ENCODE measurements around the gene TRIM23.

TRIM23 gene

DNA sequence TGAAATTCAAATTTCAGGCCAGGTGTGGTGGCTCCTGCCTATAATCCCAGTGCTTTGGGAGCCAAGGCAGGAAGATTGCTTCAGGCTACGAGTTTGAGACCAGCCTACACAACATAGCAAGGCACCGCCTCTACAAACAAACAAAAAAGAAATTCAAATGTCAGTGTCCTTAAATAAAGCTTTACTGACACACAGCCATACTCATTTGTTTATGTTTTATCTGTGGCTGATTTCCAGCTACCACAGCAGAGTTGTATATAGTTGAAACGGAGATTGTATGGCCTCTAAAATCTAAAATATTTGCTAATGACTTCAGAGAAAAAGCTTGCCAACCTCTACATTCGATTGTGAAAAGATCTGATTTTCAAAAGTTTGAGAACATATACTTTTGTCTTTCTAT is 16.1 kb upstream of the TRIM23 start:
- TF ChIP-seq ISL1 (CRISPR knock-in tag; IDR thresholded peaks at IDR 0.05): no peak
- no peak for TF ChIP-seq CSDC2 (CRISPR knock-in tag; IDR thresholded peaks at IDR 0.05)
- no peak for TF ChIP-seq ZFP30 (CRISPR knock-in tag; IDR thresholded peaks at IDR 0.05)
- ATAC-seq: no peak

DNA sequence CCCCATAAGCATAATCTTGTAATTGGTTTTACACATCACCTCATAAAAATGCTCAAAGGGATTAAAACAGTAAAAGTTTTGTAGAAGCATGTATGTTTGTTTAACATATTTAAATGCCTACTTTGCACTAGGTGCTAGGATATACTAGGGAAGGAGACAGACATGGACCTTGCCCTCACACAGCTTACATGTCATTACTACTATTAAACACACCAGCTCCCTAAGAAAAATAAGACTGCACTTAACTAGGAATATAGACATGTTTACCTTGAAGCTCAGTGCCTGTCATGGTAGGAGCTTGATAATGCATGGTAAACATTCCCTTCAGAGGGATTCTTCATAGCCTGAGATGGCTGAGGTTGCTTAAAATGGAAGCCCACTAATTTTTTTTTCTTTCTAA is 6.8 kb upstream of the TRIM23 start:
- TF ChIP-seq, protein P1, sequence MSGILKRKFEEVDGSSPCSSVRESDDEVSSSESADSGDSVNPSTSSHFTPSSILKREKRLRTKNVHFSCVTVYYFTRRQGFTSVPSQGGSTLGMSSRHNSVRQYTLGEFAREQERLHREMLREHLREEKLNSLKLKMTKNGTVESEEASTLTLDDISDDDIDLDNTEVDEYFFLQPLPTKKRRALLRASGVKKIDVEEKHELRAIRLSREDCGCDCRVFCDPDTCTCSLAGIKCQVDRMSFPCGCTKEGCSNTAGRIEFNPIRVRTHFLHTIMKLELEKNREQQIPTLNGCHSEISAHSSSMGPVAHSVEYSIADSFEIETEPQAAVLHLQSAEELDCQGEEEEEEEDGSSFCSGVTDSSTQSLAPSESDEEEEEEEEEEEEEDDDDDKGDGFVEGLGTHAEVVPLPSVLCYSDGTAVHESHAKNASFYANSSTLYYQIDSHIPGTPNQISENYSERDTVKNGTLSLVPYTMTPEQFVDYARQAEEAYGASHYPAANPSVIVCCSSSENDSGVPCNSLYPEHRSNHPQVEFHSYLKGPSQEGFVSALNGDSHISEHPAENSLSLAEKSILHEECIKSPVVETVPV (CRISPR knock-in tag; IDR thresholded peaks at IDR 0.05): no peak
- TF ChIP-seq ZNF70 (CRISPR knock-in tag; IDR thresholded peaks at IDR 0.05) (no peak), GLIS3 (CRISPR knock-in tag; IDR thresholded peaks at IDR 0.05) (no peak), ZFP30 (CRISPR knock-in tag; IDR thresholded peaks at IDR 0.05) (no peak), TCF4 (CRISPR knock-in tag; IDR thresholded peaks at IDR 0.05; ENCODE audit: borderline replicate concordance) (no peak), ISL1 (CRISPR knock-in tag; IDR thresholded peaks at IDR 0.05) (no peak), RARB (CRISPR knock-in tag; IDR thresholded peaks at IDR 0.05) (no peak), ZNF8 (CRISPR knock-in tag; IDR thresholded peaks at IDR 0.05) (no peak), ZNF565 (CRISPR knock-in tag; conservative IDR thresholded peaks at IDR 0.05; ENCODE audit: low read depth) (no peak), SNAI2 (CRISPR knock-in tag; IDR thresholded peaks at IDR 0.05) (no peak), ZC3H10 (CRISPR knock-in tag; IDR thresholded peaks at IDR 0.05) (no peak), BACH2 (CRISPR knock-in tag; IDR thresholded peaks at IDR 0.05; ENCODE audit: borderline replicate concordance) (no peak)
- TF ChIP-seq, protein P2, sequence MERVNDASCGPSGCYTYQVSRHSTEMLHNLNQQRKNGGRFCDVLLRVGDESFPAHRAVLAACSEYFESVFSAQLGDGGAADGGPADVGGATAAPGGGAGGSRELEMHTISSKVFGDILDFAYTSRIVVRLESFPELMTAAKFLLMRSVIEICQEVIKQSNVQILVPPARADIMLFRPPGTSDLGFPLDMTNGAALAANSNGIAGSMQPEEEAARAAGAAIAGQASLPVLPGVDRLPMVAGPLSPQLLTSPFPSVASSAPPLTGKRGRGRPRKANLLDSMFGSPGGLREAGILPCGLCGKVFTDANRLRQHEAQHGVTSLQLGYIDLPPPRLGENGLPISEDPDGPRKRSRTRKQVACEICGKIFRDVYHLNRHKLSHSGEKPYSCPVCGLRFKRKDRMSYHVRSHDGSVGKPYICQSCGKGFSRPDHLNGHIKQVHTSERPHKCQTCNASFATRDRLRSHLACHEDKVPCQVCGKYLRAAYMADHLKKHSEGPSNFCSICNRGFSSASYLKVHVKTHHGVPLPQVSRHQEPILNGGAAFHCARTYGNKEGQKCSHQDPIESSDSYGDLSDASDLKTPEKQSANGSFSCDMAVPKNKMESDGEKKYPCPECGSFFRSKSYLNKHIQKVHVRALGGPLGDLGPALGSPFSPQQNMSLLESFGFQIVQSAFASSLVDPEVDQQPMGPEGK (CRISPR knock-in tag; IDR thresholded peaks at IDR 0.05; ENCODE audit: borderline replicate concordance): no peak
- TF ChIP-seq, protein P3, sequence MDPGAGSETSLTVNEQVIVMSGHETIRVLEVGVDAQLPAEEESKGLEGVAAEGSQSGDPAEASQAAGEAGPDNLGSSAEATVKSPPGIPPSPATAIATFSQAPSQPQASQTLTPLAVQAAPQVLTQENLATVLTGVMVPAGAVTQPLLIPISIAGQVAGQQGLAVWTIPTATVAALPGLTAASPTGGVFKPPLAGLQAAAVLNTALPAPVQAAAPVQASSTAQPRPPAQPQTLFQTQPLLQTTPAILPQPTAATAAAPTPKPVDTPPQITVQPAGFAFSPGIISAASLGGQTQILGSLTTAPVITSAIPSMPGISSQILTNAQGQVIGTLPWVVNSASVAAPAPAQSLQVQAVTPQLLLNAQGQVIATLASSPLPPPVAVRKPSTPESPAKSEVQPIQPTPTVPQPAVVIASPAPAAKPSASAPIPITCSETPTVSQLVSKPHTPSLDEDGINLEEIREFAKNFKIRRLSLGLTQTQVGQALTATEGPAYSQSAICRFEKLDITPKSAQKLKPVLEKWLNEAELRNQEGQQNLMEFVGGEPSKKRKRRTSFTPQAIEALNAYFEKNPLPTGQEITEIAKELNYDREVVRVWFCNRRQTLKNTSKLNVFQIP (CRISPR knock-in tag; IDR thresholded peaks at IDR 0.05; ENCODE audit: borderline replicate concordance, low read depth): no peak
- TF ChIP-seq, protein P4, sequence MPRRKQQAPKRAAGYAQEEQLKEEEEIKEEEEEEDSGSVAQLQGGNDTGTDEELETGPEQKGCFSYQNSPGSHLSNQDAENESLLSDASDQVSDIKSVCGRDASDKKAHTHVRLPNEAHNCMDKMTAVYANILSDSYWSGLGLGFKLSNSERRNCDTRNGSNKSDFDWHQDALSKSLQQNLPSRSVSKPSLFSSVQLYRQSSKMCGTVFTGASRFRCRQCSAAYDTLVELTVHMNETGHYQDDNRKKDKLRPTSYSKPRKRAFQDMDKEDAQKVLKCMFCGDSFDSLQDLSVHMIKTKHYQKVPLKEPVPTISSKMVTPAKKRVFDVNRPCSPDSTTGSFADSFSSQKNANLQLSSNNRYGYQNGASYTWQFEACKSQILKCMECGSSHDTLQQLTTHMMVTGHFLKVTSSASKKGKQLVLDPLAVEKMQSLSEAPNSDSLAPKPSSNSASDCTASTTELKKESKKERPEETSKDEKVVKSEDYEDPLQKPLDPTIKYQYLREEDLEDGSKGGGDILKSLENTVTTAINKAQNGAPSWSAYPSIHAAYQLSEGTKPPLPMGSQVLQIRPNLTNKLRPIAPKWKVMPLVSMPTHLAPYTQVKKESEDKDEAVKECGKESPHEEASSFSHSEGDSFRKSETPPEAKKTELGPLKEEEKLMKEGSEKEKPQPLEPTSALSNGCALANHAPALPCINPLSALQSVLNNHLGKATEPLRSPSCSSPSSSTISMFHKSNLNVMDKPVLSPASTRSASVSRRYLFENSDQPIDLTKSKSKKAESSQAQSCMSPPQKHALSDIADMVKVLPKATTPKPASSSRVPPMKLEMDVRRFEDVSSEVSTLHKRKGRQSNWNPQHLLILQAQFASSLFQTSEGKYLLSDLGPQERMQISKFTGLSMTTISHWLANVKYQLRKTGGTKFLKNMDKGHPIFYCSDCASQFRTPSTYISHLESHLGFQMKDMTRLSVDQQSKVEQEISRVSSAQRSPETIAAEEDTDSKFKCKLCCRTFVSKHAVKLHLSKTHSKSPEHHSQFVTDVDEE (CRISPR knock-in tag; IDR thresholded peaks at IDR 0.05): no peak
- no peak for ATAC-seq

DNA sequence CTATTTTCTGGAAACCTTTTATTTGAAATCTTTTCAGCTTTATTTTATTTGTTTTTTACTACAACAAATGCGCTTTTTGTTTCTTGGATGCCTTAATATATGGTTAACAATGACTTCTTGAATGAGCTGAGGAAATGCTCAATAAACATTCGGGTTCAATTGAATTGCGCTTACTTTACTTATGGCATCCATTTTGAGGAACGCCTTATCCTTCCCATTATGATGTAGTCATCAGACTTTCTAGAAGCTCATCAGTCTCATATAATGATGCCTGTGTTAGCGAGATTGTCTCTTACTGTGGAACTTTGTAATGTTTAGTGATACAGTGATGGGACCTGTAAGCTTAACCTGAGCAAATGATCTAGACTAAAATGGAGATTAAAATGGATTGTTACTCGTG is 1.6 kb upstream of the TRIM23 start:
- TF ChIP-seq SNAI2 (CRISPR knock-in tag; IDR thresholded peaks at IDR 0.05): no peak
- no peak for TF ChIP-seq ZC3H10 (CRISPR knock-in tag; IDR thresholded peaks at IDR 0.05)
- TF ChIP-seq BACH2 (CRISPR knock-in tag; IDR thresholded peaks at IDR 0.05; ENCODE audit: borderline replicate concordance): no peak
- TF ChIP-seq ZFP30 (CRISPR knock-in tag; IDR thresholded peaks at IDR 0.05): no peak
- no peak for TF ChIP-seq ZNF8 (CRISPR knock-in tag; IDR thresholded peaks at IDR 0.05)
- TF ChIP-seq ISL1 (CRISPR knock-in tag; IDR thresholded peaks at IDR 0.05): no peak
- TF ChIP-seq RARB (CRISPR knock-in tag; IDR thresholded peaks at IDR 0.05): no peak
- no peak for TF ChIP-seq ESRRG (CRISPR knock-in tag; IDR thresholded peaks at IDR 0.05)
- ATAC-seq: no peak

DNA sequence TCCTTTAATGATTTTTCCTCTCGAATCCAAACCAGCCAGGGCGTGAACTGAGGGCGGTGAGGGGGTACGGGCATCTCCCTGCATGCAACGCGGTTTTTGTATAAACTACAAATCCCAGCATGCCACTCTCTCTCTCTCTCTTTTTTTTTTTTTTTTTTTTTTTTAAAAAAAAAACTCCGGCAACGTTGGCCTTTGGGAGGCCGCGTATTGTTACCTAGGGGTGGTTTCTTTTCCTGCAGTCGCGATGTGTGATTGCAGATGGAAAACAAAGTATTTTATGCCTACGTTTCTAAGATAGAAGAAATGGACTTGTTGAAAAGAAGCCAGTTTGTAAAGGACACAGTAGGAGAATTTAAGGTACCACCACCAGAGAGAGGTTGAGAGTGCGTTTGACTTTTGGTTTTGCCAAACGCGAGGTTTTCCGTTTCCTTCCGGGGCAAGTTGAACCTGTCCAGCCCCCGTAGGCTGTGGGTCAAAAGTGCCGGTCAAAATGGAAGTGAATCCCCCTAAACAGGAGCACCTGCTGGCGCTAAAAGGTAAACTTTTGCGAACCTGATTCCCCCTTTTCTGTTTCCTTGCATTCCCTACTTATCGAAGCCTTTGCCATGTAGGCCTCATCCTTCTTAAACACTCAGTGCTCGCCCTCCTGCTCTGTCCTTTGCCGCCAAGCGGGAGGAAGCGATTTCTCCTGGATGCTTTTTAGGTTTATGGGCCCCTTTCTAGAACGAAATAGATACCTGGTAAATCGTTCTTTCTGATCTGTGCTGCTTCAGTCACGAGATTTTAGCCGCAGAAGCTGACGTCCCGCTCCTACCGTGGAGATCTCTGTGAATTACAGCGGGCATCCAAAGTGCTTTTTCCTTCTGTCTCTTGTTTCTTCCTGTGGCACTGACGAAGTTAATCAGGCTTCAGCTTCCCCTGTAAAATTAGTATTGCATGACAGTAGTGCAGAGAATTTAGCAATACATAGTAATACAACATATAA is 730 bp upstream of the TRIM23 start, which contains the start of the genes SHLD3 and TRAPPC13:
Gene SHLD3, plus strand, starts transcription at position 457 of the 985 bp plus-strand sequence. CDS start 4,561 bp downstream, outside the sequence.
Gene TRAPPC13, plus strand, starts transcription at position 457 of the 985 bp plus-strand sequence. Its CDS starts 34 bp downstream, at position 491.
- peak; percentile 82 for ATAC-seq
- TF ChIP-seq RARB (CRISPR knock-in tag; IDR thresholded peaks at IDR 0.05) (no peak), ZNF565 (CRISPR knock-in tag; conservative IDR thresholded peaks at IDR 0.05; ENCODE audit: low read depth) (no peak), TOX (CRISPR knock-in tag; IDR thresholded peaks at IDR 0.05; ENCODE audit: borderline replicate concordance) (no peak), ARNTL (CRISPR knock-in tag; IDR thresholded peaks at IDR 0.05; ENCODE audit: borderline replicate concordance, low read depth) (no peak), ISL1 (CRISPR knock-in tag; IDR thresholded peaks at IDR 0.05) (no peak), ZFP30 (CRISPR knock-in tag; IDR thresholded peaks at IDR 0.05) (no peak)
- TF ChIP-seq, protein P5, sequence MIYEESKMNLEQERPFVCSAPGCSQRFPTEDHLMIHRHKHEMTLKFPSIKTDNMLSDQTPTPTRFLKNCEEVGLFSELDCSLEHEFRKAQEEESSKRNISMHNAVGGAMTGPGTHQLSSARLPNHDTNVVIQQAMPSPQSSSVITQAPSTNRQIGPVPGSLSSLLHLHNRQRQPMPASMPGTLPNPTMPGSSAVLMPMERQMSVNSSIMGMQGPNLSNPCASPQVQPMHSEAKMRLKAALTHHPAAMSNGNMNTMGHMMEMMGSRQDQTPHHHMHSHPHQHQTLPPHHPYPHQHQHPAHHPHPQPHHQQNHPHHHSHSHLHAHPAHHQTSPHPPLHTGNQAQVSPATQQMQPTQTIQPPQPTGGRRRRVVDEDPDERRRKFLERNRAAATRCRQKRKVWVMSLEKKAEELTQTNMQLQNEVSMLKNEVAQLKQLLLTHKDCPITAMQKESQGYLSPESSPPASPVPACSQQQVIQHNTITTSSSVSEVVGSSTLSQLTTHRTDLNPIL (CRISPR knock-in tag; IDR thresholded peaks at IDR 0.05; ENCODE audit: low read depth): no peak
- TF ChIP-seq, protein P3 (CRISPR knock-in tag; IDR thresholded peaks at IDR 0.05; ENCODE audit: borderline replicate concordance, low read depth): no peak
